GM21737 (cell line): ENCODE data around the gene POU2F1.
A peak's percentile ranks its signal among the peaks of the same experiment; 100 is the strongest.

Experiments used
- ATAC-seq: cut with Tn5 transposase; IDR thresholded peaks from one replicate; pipeline ENCODE4 v1.9.1; 2021; ENCODE audit warnings: mild to moderate bottlenecking, moderate library complexity; ENCODE audit not compliant: unreplicated experiment

The POU2F1 gene

GRCh38 chr1:167220537-167221125 is at the start of gene POU2F1:
Gene POU2F1 (plus strand): TSS chr1:167220886. CDS start chr1:167220898, 12 bp downstream.
- ATAC-seq: peak; percentile 61

- ATAC-seq: no peak
Measured at GRCh38 chr1:167171286-167171929, 49.3 kb upstream of the POU2F1 start.

GRCh38 chr1:167173516-167174184 is 47.0 kb upstream of the POU2F1 start:
- no peak for ATAC-seq

DNA sequence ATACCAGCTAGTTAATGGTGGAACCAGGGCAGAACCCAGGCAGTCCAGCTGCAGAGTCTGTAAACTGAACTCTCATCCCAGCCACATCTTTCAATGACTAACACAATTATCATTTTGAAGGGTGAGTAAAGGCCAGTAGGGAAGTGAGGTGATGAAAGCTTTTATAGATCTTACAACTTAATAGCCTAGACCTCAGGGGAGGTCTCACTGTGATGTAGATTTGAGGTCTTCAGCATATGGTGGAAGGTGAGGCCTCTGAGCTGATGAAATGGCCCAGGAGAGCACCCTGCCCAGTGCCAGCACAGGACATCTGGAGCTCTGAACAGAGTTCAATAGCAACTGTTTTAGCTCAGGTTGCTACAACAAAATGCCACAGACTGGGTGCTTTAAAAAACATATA is 44.8 kb upstream of the POU2F1 start:
- ATAC-seq: no peak

GRCh38 chr1:167178831-167179230 is 41.9 kb upstream of the POU2F1 start:
- no peak for ATAC-seq

- no peak for ATAC-seq
Measured at GRCh38 chr1:167182571-167183320, 37.9 kb upstream of the POU2F1 start.

DNA sequence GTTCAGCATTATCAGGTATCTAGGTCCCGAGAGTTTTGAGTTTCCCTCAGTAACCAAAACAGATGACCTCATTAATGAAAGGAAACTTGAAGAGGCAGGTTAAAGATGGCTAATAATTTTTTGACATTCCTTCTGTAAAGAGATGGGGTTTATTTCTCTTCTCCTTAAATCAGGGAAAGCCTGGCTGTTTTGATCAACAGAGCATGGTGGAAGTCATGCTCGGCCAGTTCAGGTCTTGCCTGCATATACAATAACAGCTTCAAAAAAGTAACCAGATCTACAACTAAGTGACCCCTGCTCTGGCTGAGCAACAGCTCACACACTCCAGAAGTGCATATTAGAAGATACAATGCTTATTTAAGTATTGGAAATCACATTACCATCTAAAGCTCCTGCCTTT is 36.6 kb upstream of the POU2F1 start:
- no peak for ATAC-seq

GRCh38 chr1:167185062-167185461 is 35.6 kb upstream of the POU2F1 start:
- no peak for ATAC-seq

DNA sequence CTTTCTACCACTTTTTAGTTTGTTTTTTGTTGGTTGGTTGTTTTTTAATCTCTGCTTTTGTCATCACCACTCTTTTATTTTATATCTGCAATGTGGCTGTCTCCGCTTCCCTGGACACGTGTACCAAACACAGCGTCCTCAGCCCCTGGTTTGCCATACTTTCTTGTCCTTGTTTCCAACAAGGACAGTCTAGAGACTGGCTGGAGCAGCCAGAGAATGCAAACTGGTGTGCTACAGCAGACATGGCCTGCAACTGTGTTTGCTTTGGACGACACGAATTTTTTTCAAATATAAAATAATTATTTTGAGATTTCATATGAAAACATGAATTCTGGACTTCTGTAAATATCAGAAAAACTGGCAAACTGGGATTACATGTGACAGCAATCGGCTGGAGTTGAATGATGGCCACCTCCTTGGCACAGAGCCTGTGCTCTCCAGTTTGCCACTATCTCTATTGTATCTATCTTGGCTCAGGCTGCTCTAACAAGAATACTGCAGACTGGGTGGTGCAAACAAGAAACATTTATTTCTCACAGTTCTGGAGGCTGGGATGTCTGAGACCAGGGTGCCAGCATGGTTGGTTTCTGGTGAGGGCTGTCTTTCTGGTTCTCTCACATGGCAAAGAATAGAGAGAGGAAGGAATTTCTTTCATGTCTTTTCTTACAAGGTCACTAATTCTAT is 34.6 kb upstream of the POU2F1 start:
- no peak for ATAC-seq

DNA sequence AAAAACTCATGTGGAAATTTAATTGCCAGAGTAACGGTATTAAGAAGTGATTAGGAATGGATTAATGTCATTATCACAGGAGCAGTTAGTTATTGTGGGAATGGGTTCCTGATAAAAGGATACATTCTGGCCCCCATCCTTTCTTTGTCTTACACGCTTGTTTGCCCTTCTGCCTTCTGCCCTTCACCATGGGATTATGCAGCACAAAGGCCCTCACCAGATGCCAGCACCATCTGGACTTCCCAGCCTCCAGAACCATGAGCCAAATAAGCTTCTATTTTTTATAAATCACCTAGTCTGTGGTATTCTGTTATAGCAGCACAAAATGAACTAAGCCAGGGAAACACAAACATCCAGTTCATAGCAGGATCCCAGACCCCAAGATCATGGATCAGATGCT is 33.9 kb upstream of the POU2F1 start:
- no peak for ATAC-seq

DNA sequence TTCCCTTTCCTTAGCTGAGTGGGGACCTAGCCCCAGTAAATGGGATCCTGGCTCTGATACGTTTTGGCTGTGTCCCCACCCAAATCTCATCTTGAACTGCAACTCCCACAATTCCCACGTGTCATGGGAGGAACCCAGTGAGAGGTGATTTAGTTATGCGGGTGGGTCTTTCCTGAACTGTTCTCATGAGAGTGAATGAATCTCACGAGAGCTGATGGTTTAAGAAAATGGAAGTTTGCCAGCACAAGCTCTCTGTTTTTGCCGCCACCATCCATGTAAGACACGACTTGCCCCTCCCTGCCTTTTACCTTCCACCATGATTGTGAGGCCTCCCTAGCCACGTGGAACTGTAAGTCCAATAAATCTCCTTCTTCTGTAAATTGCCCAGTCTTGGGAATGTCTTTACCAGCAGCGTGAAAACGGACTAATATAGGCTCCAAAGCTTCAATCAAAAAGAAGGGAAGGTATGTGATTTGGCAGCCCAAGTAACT is 29.9 kb upstream of the POU2F1 start:
- ATAC-seq: no peak

DNA sequence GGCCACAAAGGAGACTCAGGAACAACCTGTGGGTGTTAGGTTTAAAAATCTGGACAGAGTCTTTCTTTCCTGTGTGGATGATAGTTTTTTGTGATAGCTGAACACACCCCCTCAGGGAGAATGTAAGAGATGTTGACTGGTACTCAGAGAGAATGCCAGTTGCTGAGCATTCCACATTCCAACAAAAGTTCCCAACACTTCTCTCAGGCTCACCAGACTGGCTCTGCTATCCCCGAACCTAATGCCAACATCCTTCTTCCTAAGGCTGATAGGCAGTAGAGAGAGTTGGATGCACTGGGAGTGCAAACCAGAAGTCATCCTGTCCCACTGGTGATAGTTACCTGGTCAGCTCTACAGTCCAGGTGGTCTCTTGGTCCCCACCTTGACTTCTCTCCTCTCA is 28.7 kb upstream of the POU2F1 start:
- no peak for ATAC-seq

- ATAC-seq: no peak
Measured at GRCh38 chr1:167194182-167194581, 26.5 kb upstream of the POU2F1 start.

DNA sequence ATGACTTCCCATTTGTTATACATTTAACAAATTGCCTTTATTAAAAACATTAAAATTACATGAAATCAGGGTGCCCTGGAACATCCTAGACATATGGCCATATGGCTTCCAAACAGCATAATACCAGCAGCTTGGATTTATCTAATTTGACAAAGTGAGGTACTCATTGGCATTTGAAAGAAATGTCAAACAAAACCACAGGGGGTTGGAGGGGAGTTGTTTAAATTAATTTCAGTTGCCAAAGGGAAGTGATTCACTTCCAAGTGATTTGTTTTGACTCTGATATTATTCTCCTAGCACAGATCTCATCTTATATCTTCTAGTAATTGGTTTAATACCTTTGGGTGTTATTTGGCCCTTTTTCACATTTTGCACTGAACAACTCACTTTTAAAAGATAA is 24.5 kb upstream of the POU2F1 start:
- ATAC-seq: no peak

DNA sequence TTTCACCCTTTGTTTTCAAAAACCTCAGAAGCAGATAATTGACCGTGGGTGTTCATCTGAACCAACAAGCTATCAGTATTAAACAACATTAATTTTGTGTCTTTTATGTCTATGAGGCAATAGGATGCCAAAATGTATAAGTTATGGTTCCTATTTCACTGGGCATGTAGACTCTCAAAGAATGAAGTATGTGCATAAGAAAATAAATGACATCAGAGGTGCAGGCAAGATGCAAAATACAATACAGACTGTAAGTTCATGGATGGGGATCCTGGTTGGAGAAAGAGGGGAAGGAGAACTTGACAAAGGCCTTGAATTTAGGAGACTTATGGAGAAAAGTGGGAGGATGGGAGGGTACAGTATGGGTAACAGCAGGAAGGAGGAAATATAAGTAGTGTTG is 23.4 kb upstream of the POU2F1 start:
- ATAC-seq: no peak

DNA sequence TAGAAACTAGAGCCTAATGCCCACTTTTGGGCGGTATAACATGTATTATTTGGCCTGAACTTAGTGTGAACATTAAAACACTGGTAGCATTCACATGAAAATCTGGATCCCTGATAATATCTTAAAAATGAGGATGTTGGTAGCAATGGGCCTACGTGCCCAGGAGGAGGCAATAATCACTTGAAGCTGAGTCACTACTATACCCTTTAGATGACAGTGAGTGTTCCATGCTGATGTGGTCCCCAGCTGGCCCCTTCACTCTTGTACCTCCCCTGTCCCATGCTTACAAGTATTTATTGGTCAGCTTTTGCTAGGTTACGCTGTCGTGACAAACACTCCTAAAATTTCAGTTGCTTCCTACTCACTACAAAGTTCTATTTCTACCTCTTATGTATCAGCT is 23.0 kb upstream of the POU2F1 start:
- no peak for ATAC-seq

- no peak for ATAC-seq
Measured at GRCh38 chr1:167198518-167199133, 22.1 kb upstream of the POU2F1 start.

GRCh38 chr1:167199656-167200055 is 21.0 kb upstream of the POU2F1 start:
- ATAC-seq: no peak

GRCh38 chr1:167200272-167200671 is 20.4 kb upstream of the POU2F1 start:
- no peak for ATAC-seq

DNA sequence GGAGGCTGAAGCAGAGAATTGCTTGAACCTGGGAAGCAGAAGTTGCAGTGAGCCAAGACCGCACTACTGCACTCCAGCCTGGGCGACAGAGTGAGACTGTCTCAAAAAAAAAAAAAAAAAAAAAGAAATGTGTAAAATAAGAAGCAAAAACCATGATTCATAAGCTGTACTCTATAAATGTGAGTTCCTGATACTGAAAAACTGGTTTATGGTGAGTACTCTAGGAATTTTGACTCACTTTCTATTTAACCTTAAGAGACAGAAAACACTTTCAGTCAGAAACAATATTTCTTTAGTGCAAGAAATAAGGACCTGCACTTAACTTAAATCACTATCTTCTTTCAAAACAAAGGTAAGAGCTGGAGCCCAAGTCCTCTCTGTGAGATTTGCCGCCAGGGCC is 19.9 kb upstream of the POU2F1 start:
- no peak for ATAC-seq

DNA sequence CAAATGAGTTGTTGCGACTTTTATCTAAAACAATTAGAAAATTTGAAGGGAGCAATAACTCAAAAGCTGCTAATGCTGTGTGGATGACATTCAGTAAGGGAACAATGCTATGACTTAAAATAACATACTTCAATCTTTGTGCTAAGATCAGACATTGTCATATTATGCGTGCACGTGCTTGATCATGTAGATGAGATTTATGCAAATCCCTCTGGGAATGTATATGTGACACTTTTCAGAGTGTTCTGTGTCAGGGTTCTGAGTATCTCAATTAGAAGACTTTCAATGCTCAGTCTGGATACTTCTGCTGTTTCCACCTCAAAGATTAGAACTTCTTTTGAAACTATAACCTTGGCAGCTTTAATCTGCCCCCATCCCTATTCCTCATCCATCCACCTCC is 18.6 kb upstream of the POU2F1 start:
- no peak for ATAC-seq
